Neural cell (in vitro differentiated cells): ENCODE results near the gene GRID1. TPM values are rescaled to one million over a fixed set of nuclear protein-coding genes. Genes with fewer than 3 reads are reported as not detected.

ENCODE experiments used
- H2AFZ ChIP-seq: fragments of 200-600, 300-800 bp; sonication (generic), shearing (Covaris generic); 2 replicates; pipeline ENCODE4 v1.6.0; 2014; ENCODE audit warnings: low read depth, mild to moderate bottlenecking, antibody characterized with exemption, low read length, moderate library complexity
- H3F3A ChIP-seq: fragments of 200-600 bp; shearing (Covaris generic); 2 replicates; pipeline ENCODE4 v1.6.1; 2016; ENCODE audit warnings: mild to moderate bottlenecking, moderate library complexity, mixed read lengths, antibody characterized with exemption, low read length; ENCODE audit not compliant: insufficient read depth, poor library complexity, severe bottlenecking
- H3K27ac ChIP-seq: fragments of 200-600, 300-800 bp; sonication (generic), shearing (Covaris generic); 2 replicates; pipeline ENCODE4 v1.5.1; 2014; ENCODE audit warnings: mild to moderate bottlenecking, low read length, moderate library complexity
- H3K27me3 ChIP-seq: fragments of 300-800, 200-600 bp; sonication (generic), shearing (Covaris generic); 2 replicates; pipeline ENCODE4 v1.6.0; 2014; ENCODE audit warnings: mild to moderate bottlenecking, low read depth, low read length, moderate library complexity; ENCODE audit not compliant: insufficient read depth
- H3K36me3 ChIP-seq: fragments of 300-800, 200-600 bp; sonication (generic), shearing (Covaris generic); 2 replicates; pipeline ENCODE4 v1.5.1; 2014; ENCODE audit warnings: mild to moderate bottlenecking, antibody characterized with exemption, low read length, moderate library complexity; ENCODE audit not compliant: insufficient read depth
- H3K4me2 ChIP-seq: fragments of 300-800, 200-600 bp; sonication (generic), shearing (Covaris generic); 2 replicates; pipeline ENCODE4 v1.6.0; 2014; ENCODE audit warnings: mild to moderate bottlenecking, low read length
- H3K4me3 ChIP-seq: fragments of 300-800, 200-600 bp; sonication (generic), shearing (Covaris generic); 2 replicates; pipeline ENCODE4 v1.5.1; 2014; ENCODE audit warnings: mild to moderate bottlenecking, low read length, moderate library complexity
- H3K79me2 ChIP-seq: fragments of 200-600 bp; shearing (Covaris generic); replicated peaks from 2 replicates; pipeline ENCODE4 v1.6.0; 2014; ENCODE audit warnings: mild to moderate bottlenecking, low read length, moderate library complexity; ENCODE audit not compliant: insufficient read depth
- H3K9ac ChIP-seq: fragments of 300-800, 200-600 bp; sonication (generic), shearing (Covaris generic); 2 replicates; pipeline ENCODE4 v1.6.1; 2016; ENCODE audit warnings: mild to moderate bottlenecking, low read length, mixed read lengths
- H3K9me2 ChIP-seq: fragments of 200-600 bp; shearing (Covaris generic); 2 replicates; pipeline ENCODE4 v1.6.1; 2016; ENCODE audit warnings: mild to moderate bottlenecking, low read length, mixed read lengths; ENCODE audit not compliant: insufficient read depth
- H3K9me3 ChIP-seq: fragments of 200-600, 300-800 bp; sonication (generic), shearing (Covaris generic); 2 replicates; pipeline ENCODE4 v1.6.1; 2016; ENCODE audit warnings: mild to moderate bottlenecking, mixed run types, low read length, moderate library complexity, mixed read lengths
- H4K20me1 ChIP-seq: fragments of 200-600 bp; shearing (Covaris generic); 2 replicates; pipeline ENCODE4 v1.6.1; 2016; ENCODE audit warnings: mild to moderate bottlenecking, mixed run types; ENCODE audit not compliant: insufficient read depth
- EP300 ChIP-seq: fragments of 450-650 bp; conservative IDR thresholded peaks from 2 replicates; pipeline ENCODE4 v1.6.1; 2014; ENCODE audit warnings: antibody characterized with exemption, mild to moderate bottlenecking, moderate library complexity; ENCODE audit not compliant: poor library complexity, severe bottlenecking
- EZH2 ChIP-seq: fragments of 200-600, 300-800 bp; shearing (Covaris generic), sonication (generic); IDR thresholded peaks from 2 replicates; pipeline ENCODE4 v1.6.1; 2014; ENCODE audit warnings: antibody characterized with exemption, low read length, borderline replicate concordance, mild to moderate bottlenecking; ENCODE audit not compliant: insufficient read depth, poor library complexity, severe bottlenecking
- MXI1 ChIP-seq: fragments of 450-650 bp; conservative IDR thresholded peaks from 2 replicates; pipeline ENCODE4 v1.6.1; 2014; ENCODE audit warnings: antibody characterized with exemption, mild to moderate bottlenecking; ENCODE audit not compliant: poor library complexity, severe bottlenecking
- POLR2AphosphoS5 ChIP-seq: IDR thresholded peaks from 2 replicates; pipeline ENCODE4 v1.6.1; 2012
- RAD21 ChIP-seq: fragments of 450-650 bp; conservative IDR thresholded peaks from 2 replicates; pipeline ENCODE4 v1.6.1; 2014; ENCODE audit warnings: antibody characterized with exemption, mild to moderate bottlenecking, moderate library complexity
- REST ChIP-seq: IDR thresholded peaks from 2 replicates; pipeline ENCODE4 v1.6.1; 2012; ENCODE audit warnings: borderline replicate concordance
- SMC3 ChIP-seq: fragments of 450-650 bp; conservative IDR thresholded peaks from 2 replicates; pipeline ENCODE4 v1.6.1; 2014; ENCODE audit warnings: antibody characterized with exemption, mild to moderate bottlenecking, moderate library complexity; ENCODE audit not compliant: poor library complexity
- TAF1 ChIP-seq: IDR thresholded peaks from 2 replicates; pipeline ENCODE4 v1.6.1; 2012; ENCODE audit warnings: low read depth
- polyA plus RNA-seq: library from polyadenylated mRNA; depleted of rRNA; stranded (reverse); fragments of >200 nt; gene quantifications from 2 replicates; pipeline ENCODE4 v1.2.3, GENCODE V29; 2014
- TF ChIP-seq, protein P1 (sequence below): fragments of 450-650 bp; IDR thresholded peaks from 2 replicates; pipeline ENCODE4 v1.5.1; 2014; ENCODE audit warnings: antibody characterized with exemption, mild to moderate bottlenecking, moderate library complexity; ENCODE audit not compliant: poor library complexity, severe bottlenecking

The GRID1 gene
- polyA plus RNA-seq, 1 donor from 2014 or later = 7.3 TPM

GRCh38 chr10:86200867-86201266 is 165.7 kb downstream of the GRID1 start:
- TF ChIP-seq RAD21 = no peak
- no peak for TF ChIP-seq MXI1
- TF ChIP-seq TAF1 = no peak
- no peak for TF ChIP-seq EZH2
- no peak for TF ChIP-seq POLR2AphosphoS5
- TF ChIP-seq REST = no peak
- TF ChIP-seq EP300 = no peak
- no peak for TF ChIP-seq SMC3
- TF ChIP-seq, protein P1, sequence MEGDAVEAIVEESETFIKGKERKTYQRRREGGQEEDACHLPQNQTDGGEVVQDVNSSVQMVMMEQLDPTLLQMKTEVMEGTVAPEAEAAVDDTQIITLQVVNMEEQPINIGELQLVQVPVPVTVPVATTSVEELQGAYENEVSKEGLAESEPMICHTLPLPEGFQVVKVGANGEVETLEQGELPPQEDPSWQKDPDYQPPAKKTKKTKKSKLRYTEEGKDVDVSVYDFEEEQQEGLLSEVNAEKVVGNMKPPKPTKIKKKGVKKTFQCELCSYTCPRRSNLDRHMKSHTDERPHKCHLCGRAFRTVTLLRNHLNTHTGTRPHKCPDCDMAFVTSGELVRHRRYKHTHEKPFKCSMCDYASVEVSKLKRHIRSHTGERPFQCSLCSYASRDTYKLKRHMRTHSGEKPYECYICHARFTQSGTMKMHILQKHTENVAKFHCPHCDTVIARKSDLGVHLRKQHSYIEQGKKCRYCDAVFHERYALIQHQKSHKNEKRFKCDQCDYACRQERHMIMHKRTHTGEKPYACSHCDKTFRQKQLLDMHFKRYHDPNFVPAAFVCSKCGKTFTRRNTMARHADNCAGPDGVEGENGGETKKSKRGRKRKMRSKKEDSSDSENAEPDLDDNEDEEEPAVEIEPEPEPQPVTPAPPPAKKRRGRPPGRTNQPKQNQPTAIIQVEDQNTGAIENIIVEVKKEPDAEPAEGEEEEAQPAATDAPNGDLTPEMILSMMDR = no peak
- Histone ChIP-seq H3K27ac (no peak overlapping the region), H3K9ac (no peak overlapping the region), H2AFZ (no peak overlapping the region), H4K20me1 (no peaks in the 10 kb centered on the region), H3K79me2 (no peaks in the 10 kb centered on the region), H3K27me3 (no peaks in the 10 kb centered on the region), H3F3A (no peaks in the 10 kb centered on the region), H3K9me2 (no peaks in the 10 kb centered on the region), H3K4me2 (no peak overlapping the region), H3K9me3 (no peaks in the 10 kb centered on the region), H3K4me3 (no peak overlapping the region), H3K36me3 (no peaks in the 10 kb centered on the region)

- H4K20me1 ChIP-seq = no peaks in the 10 kb centered on the region
- H3K4me2 ChIP-seq = no peak overlapping the region
- no peak overlapping the region for H3K9ac ChIP-seq
- H3K4me3 ChIP-seq = no peak overlapping the region
- no peak overlapping the region for H2AFZ ChIP-seq
- no peaks in the 10 kb centered on the region for H3K9me2 ChIP-seq
- H3K27me3 ChIP-seq = no peaks in the 10 kb centered on the region
- H3F3A ChIP-seq = no peaks in the 10 kb centered on the region
- TF ChIP-seq POLR2AphosphoS5 (no peak), TAF1 (no peak)
- no peaks in the 10 kb centered on the region for H3K9me3 ChIP-seq
- H3K27ac ChIP-seq = no peak overlapping the region
- no peaks in the 10 kb centered on the region for H3K36me3 ChIP-seq
- no peaks in the 10 kb centered on the region for H3K79me2 ChIP-seq
Observed at GRCh38 chr10:86200269-86200668, 166.3 kb downstream of the GRID1 start.

GRCh38 chr10:86199041-86199440 is 167.6 kb downstream of the GRID1 start:
- Histone ChIP-seq H3F3A (no peaks in the 10 kb centered on the region), H3K27me3 (no peaks in the 10 kb centered on the region), H4K20me1 (no peaks in the 10 kb centered on the region), H3K79me2 (no peaks in the 10 kb centered on the region), H3K36me3 (no peaks in the 10 kb centered on the region), H3K9me3 (no peaks in the 10 kb centered on the region), H2AFZ (no peak overlapping the region), H3K9ac (no peak overlapping the region), H3K4me3 (no peak overlapping the region), H3K4me2 (no peak overlapping the region), H3K27ac (no peak overlapping the region), H3K9me2 (no peaks in the 10 kb centered on the region)
- TF ChIP-seq REST = no peak
- TF ChIP-seq MXI1 = no peak
- no peak for TF ChIP-seq TAF1
- no peak for TF ChIP-seq EZH2
- TF ChIP-seq RAD21 = no peak
- no peak for TF ChIP-seq EP300
- no peak for TF ChIP-seq SMC3
- TF ChIP-seq POLR2AphosphoS5 = no peak
- TF ChIP-seq, protein P1 = no peak
